ENCODE data around the gene ZSCAN26.
A peak's percentile ranks its signal among the peaks of the same experiment; 100 is the strongest.

The ZSCAN26 gene

DNA sequence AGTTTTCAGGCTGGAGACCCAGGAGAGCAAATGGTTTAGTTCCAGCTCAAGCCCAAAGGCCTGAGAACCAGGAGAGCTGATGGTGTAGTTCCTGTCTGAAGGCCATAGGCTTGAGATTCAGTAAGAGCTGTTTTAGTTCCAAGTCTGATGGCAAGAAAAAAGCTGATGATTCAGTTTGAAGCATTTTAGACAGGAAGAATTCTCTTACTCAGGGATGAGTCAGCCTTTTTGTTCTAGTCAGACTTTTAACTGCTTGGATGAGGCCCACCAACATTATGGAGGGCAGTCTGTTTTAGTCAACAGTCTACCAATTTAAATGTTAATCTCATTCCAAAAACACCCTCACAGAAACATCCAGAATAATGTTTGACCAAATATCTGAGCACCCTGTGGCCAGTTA is 2.5 kb downstream of the ZSCAN26 start:
- peak in 2 of 3 donors; percentile 57 to 73 for DNase-seq
- POLR2A ChIA-PET = interaction anchor here (1.3 kb wide), 1 partner anchor 67 kb away, joined by 4 read pairs; the partner anchor contains the start of gene ZSCAN31
- no peaks in the 10 kb centered on the region for H3K27me3 ChIP-seq (replicated peaks in 2 of 5; ENCODE audit: control insufficient read depth in 4 of 5, insufficient read depth in 5 of 5, low read length in 4 of 5)
- H3K27ac ChIP-seq (ENCODE audit: insufficient read depth in 1 of 2, low read depth in 1 of 2, low read length in 2 of 2, poor library complexity in 1 of 2, severe bottlenecking in 2 of 2) = no peak overlapping the region
- H3K4me3 ChIP-seq (ENCODE audit: control insufficient read depth in 1 of 7, extremely low read depth in 1 of 7, insufficient read depth in 4 of 7, low read depth in 2 of 7, low read length in 6 of 7) = no peak overlapping the region
- peaks cover 15 to 30% (median 26%) of the 10 kb centered on the region in 4 experiments for H3K36me3 ChIP-seq (ENCODE audit: control insufficient read depth in 4 of 4, insufficient read depth in 4 of 4, low read length in 3 of 4)
- H3K4me1 ChIP-seq (ENCODE audit: control extremely low read depth in 1 of 4, control insufficient read depth in 4 of 4, insufficient read depth in 4 of 4, low read length in 3 of 4) = peaks cover 11 to 31% (median 19%) of the 10 kb centered on the region in 4 experiments
- H3K9me3 ChIP-seq (ENCODE audit: control extremely low read depth in 1 of 5, control insufficient read depth in 4 of 5, insufficient read depth in 2 of 5, low read depth in 1 of 5, low read length in 4 of 5) = no peaks in the 10 kb centered on the region
- CTCF ChIA-PET = interaction anchor here (1.5 kb wide), 1 partner anchor 85 kb away, joined by 4 read pairs; no protein-coding TSS in a partner anchor

GRCh38 chr6:28274888-28275287 is 7.9 kb downstream of the ZSCAN26 start:
- CTCF ChIA-PET = interaction anchor here (1.0 to 1.4 kb wide), 2 partner anchors 22 to 81 kb away, joined by 3 to 5 read pairs; no protein-coding TSS in a partner anchor
- no peak for DNase-seq
- Histone ChIP-seq H3K9me3 (ENCODE audit: control extremely low read depth in 1 of 5, control insufficient read depth in 4 of 5, insufficient read depth in 2 of 5, low read depth in 1 of 5, low read length in 4 of 5) (no peaks in the 10 kb centered on the region), H3K4me3 (ENCODE audit: control insufficient read depth in 1 of 7, extremely low read depth in 1 of 7, insufficient read depth in 4 of 7, low read depth in 2 of 7, low read length in 6 of 7) (no peak overlapping the region), H3K27me3 (replicated peaks in 2 of 5; ENCODE audit: control insufficient read depth in 4 of 5, insufficient read depth in 5 of 5, low read length in 4 of 5) (no peaks in the 10 kb centered on the region), H3K36me3 (ENCODE audit: control insufficient read depth in 4 of 4, insufficient read depth in 4 of 4, low read length in 3 of 4) (peaks cover 33 to 58% (median 44%) of the 10 kb centered on the region in 4 experiments), H3K4me1 (ENCODE audit: control extremely low read depth in 1 of 4, control insufficient read depth in 4 of 4, insufficient read depth in 4 of 4, low read length in 3 of 4) (no peaks in the 10 kb centered on the region), H3K27ac (ENCODE audit: insufficient read depth in 1 of 2, low read depth in 1 of 2, low read length in 2 of 2, poor library complexity in 1 of 2, severe bottlenecking in 2 of 2) (no peak overlapping the region)
- POLR2A ChIA-PET = no interaction called here

GRCh38 chr6:28277746-28278145 is 10.8 kb downstream of the ZSCAN26 start:
- H3K36me3 ChIP-seq (ENCODE audit: control insufficient read depth in 4 of 4, insufficient read depth in 4 of 4, low read length in 3 of 4) = peaks cover 21 to 47% (median 33%) of the 10 kb centered on the region in 4 experiments
- no peak for DNase-seq
- peaks cover 0 to 15% (median 8%) of the 10 kb centered on the region in 4 experiments for H3K4me1 ChIP-seq (ENCODE audit: control extremely low read depth in 1 of 4, control insufficient read depth in 4 of 4, insufficient read depth in 4 of 4, low read length in 3 of 4)
- H3K27ac ChIP-seq (ENCODE audit: insufficient read depth in 1 of 2, low read depth in 1 of 2, low read length in 2 of 2, poor library complexity in 1 of 2, severe bottlenecking in 2 of 2) = no peak overlapping the region
- ChIA-PET POLR2A (no interaction called here), CTCF (interaction anchor here (1.2 kb wide), 1 partner anchor 78 kb away, joined by 4 read pairs; no protein-coding TSS in a partner anchor)
- H3K4me3 ChIP-seq (ENCODE audit: control insufficient read depth in 1 of 7, extremely low read depth in 1 of 7, insufficient read depth in 4 of 7, low read depth in 2 of 7, low read length in 6 of 7) = no peak overlapping the region
- WGBS (ENCODE audit: insufficient coverage) = no CpG with 5 or more reads among the region's 3 CpGs
- H3K27me3 ChIP-seq (replicated peaks in 2 of 5; ENCODE audit: control insufficient read depth in 4 of 5, insufficient read depth in 5 of 5, low read length in 4 of 5) = no peaks in the 10 kb centered on the region
- no peaks in the 10 kb centered on the region for H3K9me3 ChIP-seq (ENCODE audit: control extremely low read depth in 1 of 5, control insufficient read depth in 4 of 5, insufficient read depth in 2 of 5, low read depth in 1 of 5, low read length in 4 of 5)

DNA sequence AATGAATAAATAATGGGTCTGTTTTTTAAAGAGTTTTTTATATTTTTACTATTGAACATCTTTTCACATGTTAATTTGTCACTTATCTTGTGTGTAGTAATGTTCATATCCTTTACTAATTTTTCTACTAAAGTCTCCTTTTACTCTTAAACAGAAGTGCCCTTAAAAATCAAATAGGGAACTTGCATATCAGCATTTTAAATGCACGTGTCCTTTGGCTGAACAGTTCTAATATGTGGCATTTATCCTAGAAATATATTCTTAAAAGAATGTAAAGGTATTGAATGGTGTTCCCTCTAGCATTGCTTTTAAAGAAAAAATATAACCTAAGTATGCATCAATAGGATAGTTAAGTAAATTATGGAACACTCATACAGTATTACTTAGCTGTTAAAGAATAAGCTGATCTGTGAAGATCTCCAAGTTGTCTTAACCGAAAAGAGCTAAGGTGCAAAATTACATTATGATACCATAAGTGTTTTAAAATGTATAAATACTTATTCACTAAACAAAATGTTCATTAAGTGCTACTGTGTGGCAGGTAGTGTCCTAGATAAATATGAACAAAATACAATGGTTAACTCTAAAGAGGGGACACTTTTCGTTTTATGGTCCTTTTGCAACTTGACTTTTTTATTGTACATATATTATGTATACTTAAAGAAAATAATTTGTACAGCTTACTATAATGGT is 13.8 kb downstream of the ZSCAN26 start:
- Histone ChIP-seq H3K4me1 (ENCODE audit: control extremely low read depth in 1 of 4, control insufficient read depth in 4 of 4, insufficient read depth in 4 of 4, low read length in 3 of 4) (peaks cover 0 to 15% (median 8%) of the 10 kb centered on the region in 4 experiments), H3K27ac (ENCODE audit: insufficient read depth in 1 of 2, low read depth in 1 of 2, low read length in 2 of 2, poor library complexity in 1 of 2, severe bottlenecking in 2 of 2) (peak overlapping the region in 1 of 2 experiments; percentile 72), H3K4me3 (ENCODE audit: control insufficient read depth in 1 of 7, extremely low read depth in 1 of 7, insufficient read depth in 4 of 7, low read depth in 2 of 7, low read length in 6 of 7) (peak overlapping the region in 6 of 7 experiments; percentile 66 to 88 (median 84)), H3K36me3 (ENCODE audit: control insufficient read depth in 4 of 4, insufficient read depth in 4 of 4, low read length in 3 of 4) (peaks cover 14 to 39% (median 26%) of the 10 kb centered on the region in 4 experiments), H3K9me3 (ENCODE audit: control extremely low read depth in 1 of 5, control insufficient read depth in 4 of 5, insufficient read depth in 2 of 5, low read depth in 1 of 5, low read length in 4 of 5) (peaks cover 0 to 4% (median 0%) of the 10 kb centered on the region in 5 experiments), H3K27me3 (replicated peaks in 2 of 5; ENCODE audit: control insufficient read depth in 4 of 5, insufficient read depth in 5 of 5, low read length in 4 of 5) (no peaks in the 10 kb centered on the region)
- WGBS (ENCODE audit: insufficient coverage) = no CpG with 5 or more reads among the region's 3 CpGs
- POLR2A ChIA-PET = interaction anchor here (1.0 to 1.3 kb wide), 2 partner anchors 28 to 55 kb away, joined by 3 to 10 read pairs; partner anchors contain the start of genes ZKSCAN4 and ZSCAN31
- DNase-seq = no peak
- CTCF ChIA-PET = interaction anchor here (1.3 to 2.6 kb wide), 4 partner anchors 13 to 75 kb away, joined by 3 to 12 read pairs (median 6); partner anchors contain the start of genes ZKSCAN3 and ZSCAN26

- POLR2A ChIA-PET = interaction anchor here (1.0 to 1.3 kb wide), 2 partner anchors 29 to 54 kb away, joined by 3 to 10 read pairs; partner anchors contain the start of genes ZKSCAN4 and ZSCAN31
- WGBS (ENCODE audit: insufficient coverage) = under 1% methylated on average over 50 of the region's 50 CpGs
Observed at GRCh38 chr6:28281288-28282064, 14.5 kb downstream of the ZSCAN26 start, which contains the start of gene PGBD1. Gene PGBD1, plus strand, starts transcription at chr6:28281572. Its CDS starts 2,242 bp downstream, at chr6:28283814.

GRCh38 chr6:28282926-28283325 is 16.0 kb downstream of the ZSCAN26 start:
- no peak overlapping the region for H3K4me3 ChIP-seq (ENCODE audit: control insufficient read depth in 1 of 7, extremely low read depth in 1 of 7, insufficient read depth in 4 of 7, low read depth in 2 of 7, low read length in 6 of 7)
- 96% methylated on average over 2 of the region's 2 CpGs for WGBS (ENCODE audit: insufficient coverage)
- peaks cover under 1 to 41% (median 26%) of the 10 kb centered on the region in 4 experiments for H3K36me3 ChIP-seq (ENCODE audit: control insufficient read depth in 4 of 4, insufficient read depth in 4 of 4, low read length in 3 of 4)
- peak in 2 of 3 donors; percentile 52 to 55 for DNase-seq
- no peak overlapping the region for H3K27ac ChIP-seq (ENCODE audit: insufficient read depth in 1 of 2, low read depth in 1 of 2, low read length in 2 of 2, poor library complexity in 1 of 2, severe bottlenecking in 2 of 2)
- ChIA-PET CTCF (interaction anchor here (1.6 to 2.4 kb wide), 2 partner anchors 64 to 73 kb away, joined by 4 to 13 read pairs; no protein-coding TSS in a partner anchor), POLR2A (no interaction called here)
- H3K4me1 ChIP-seq (ENCODE audit: control extremely low read depth in 1 of 4, control insufficient read depth in 4 of 4, insufficient read depth in 4 of 4, low read length in 3 of 4) = peaks cover 0 to 15% (median 8%) of the 10 kb centered on the region in 4 experiments
- H3K27me3 ChIP-seq (replicated peaks in 2 of 5; ENCODE audit: control insufficient read depth in 4 of 5, insufficient read depth in 5 of 5, low read length in 4 of 5) = no peaks in the 10 kb centered on the region
- peaks cover 0 to 4% (median 0%) of the 10 kb centered on the region in 5 experiments for H3K9me3 ChIP-seq (ENCODE audit: control extremely low read depth in 1 of 5, control insufficient read depth in 4 of 5, insufficient read depth in 2 of 5, low read depth in 1 of 5, low read length in 4 of 5)

More at GRCh38 chr6:28281288-28282064, 14.5 kb downstream of the ZSCAN26 start, which contains the start of gene PGBD1:
- no peaks in the 10 kb centered on the region for H3K27me3 ChIP-seq (replicated peaks in 2 of 5; ENCODE audit: control insufficient read depth in 4 of 5, insufficient read depth in 5 of 5, low read length in 4 of 5)
- CTCF ChIA-PET = interaction anchor here (1.3 to 2.6 kb wide), 4 partner anchors 14 to 74 kb away, joined by 3 to 12 read pairs (median 6); partner anchors contain the start of genes ZKSCAN3 and ZSCAN26
- H3K36me3 ChIP-seq (ENCODE audit: control insufficient read depth in 4 of 4, insufficient read depth in 4 of 4, low read length in 3 of 4) = peaks cover 8 to 38% (median 26%) of the 10 kb centered on the region in 4 experiments
- peak within 1 kb of the TSS; percentile 58 to 88 (median 81) for H3K4me3 ChIP-seq (ENCODE audit: control insufficient read depth in 1 of 7, extremely low read depth in 1 of 7, insufficient read depth in 4 of 7, low read depth in 2 of 7, low read length in 6 of 7)
- peak; percentile 70 to 77 (median 74) for DNase-seq
- H3K4me1 ChIP-seq (ENCODE audit: control extremely low read depth in 1 of 4, control insufficient read depth in 4 of 4, insufficient read depth in 4 of 4, low read length in 3 of 4) = peaks cover 0 to 15% (median 8%) of the 10 kb centered on the region in 4 experiments
- H3K9me3 ChIP-seq (ENCODE audit: control extremely low read depth in 1 of 5, control insufficient read depth in 4 of 5, insufficient read depth in 2 of 5, low read depth in 1 of 5, low read length in 4 of 5) = peaks cover 0 to 4% (median 0%) of the 10 kb centered on the region in 5 experiments
- H3K27ac ChIP-seq (ENCODE audit: insufficient read depth in 1 of 2, low read depth in 1 of 2, low read length in 2 of 2, poor library complexity in 1 of 2, severe bottlenecking in 2 of 2) = peak within 1 kb of the TSS; percentile 42 to 72
